HepG2 (cell line): ENCODE data around the gene ZNF544. TPM values are rescaled to one million over a fixed set of nuclear protein-coding genes. Genes with fewer than 3 reads are reported as not detected.

Experiments
- BRD4 ChIP-seq: sonication (generic); formaldehyde crosslinking; IDR thresholded peaks from 2 replicates; pipeline ENCODE4 v1.4.0; 2020; ENCODE audit warnings: missing genetic modification reagents
- CENPBD1 ChIP-seq: sonication (generic); formaldehyde crosslinking; IDR thresholded peaks from 2 replicates; pipeline ENCODE4 v1.8.0; 2022; ENCODE audit warnings: missing genetic modification reagents, low read depth, mild to moderate bottlenecking, borderline replicate concordance
- HHEX ChIP-seq: IDR thresholded peaks from 2 replicates; pipeline ENCODE4 v1.6.1; 2016; ENCODE audit warnings: control low read depth
- HOMEZ ChIP-seq: IDR thresholded peaks from 2 replicates; pipeline ENCODE4 v1.6.1; 2016; ENCODE audit warnings: low read depth
- IRF2 ChIP-seq: IDR thresholded peaks from 2 replicates; pipeline ENCODE4 v1.6.1; 2018; ENCODE audit warnings: missing genetic modification reagents, missing compliant biosample characterization
- JUND ChIP-seq: sonication (generic); formaldehyde crosslinking; IDR thresholded peaks from 2 replicates; pipeline ENCODE4 v1.8.0; 2022; ENCODE audit warnings: mild to moderate bottlenecking, missing genetic modification reagents
- KDM2A ChIP-seq: sonication (generic); formaldehyde crosslinking; IDR thresholded peaks from 2 replicates; pipeline ENCODE4 v1.4.0; 2020; ENCODE audit warnings: low read depth, missing genetic modification reagents, borderline replicate concordance
- KLF13 ChIP-seq: sonication (generic); formaldehyde crosslinking; IDR thresholded peaks from 2 replicates; pipeline ENCODE4 v1.4.0; 2020; ENCODE audit warnings: mild to moderate bottlenecking, missing genetic modification reagents
- MTF2 ChIP-seq: sonication (generic); formaldehyde crosslinking; IDR thresholded peaks from 2 replicates; pipeline ENCODE4 v1.5.0; 2020; ENCODE audit warnings: missing genetic modification reagents, borderline replicate concordance
- MXD3 ChIP-seq: IDR thresholded peaks from 2 replicates; pipeline ENCODE4 v1.6.1; 2016; ENCODE audit warnings: mild to moderate bottlenecking, missing biosample characterization, missing genetic modification reagents
- NFYB ChIP-seq: sonication (generic); formaldehyde crosslinking; IDR thresholded peaks from 2 replicates; pipeline ENCODE4 v1.4.0; 2020; ENCODE audit warnings: missing genetic modification reagents
- NR1H2 ChIP-seq: sonication (generic); formaldehyde crosslinking; IDR thresholded peaks from 2 replicates; pipeline ENCODE4 v1.8.1; 2022; ENCODE audit warnings: low read depth, missing genetic modification reagents, borderline replicate concordance
- PLSCR1 ChIP-seq: sonication (generic); formaldehyde crosslinking; IDR thresholded peaks from 2 replicates; pipeline ENCODE4 v1.5.0; 2020; ENCODE audit warnings: missing genetic modification reagents, mild to moderate bottlenecking, borderline replicate concordance
- REL ChIP-seq: sonication (generic); formaldehyde crosslinking; conservative IDR thresholded peaks from 2 replicates; pipeline ENCODE4 v1.8.0; 2022; ENCODE audit warnings: mild to moderate bottlenecking, missing genetic modification reagents, moderate library complexity
- TRAFD1 ChIP-seq: sonication (generic); formaldehyde crosslinking; IDR thresholded peaks from 2 replicates; pipeline ENCODE4 v1.5.1; 2020; ENCODE audit warnings: missing genetic modification reagents, mild to moderate bottlenecking, borderline replicate concordance
- ZBTB26 ChIP-seq: IDR thresholded peaks from 2 replicates; pipeline ENCODE4 v1.6.1; 2016; ENCODE audit warnings: missing compliant biosample characterization, missing genetic modification reagents, borderline replicate concordance
- ZBTB39 ChIP-seq: sonication (generic); formaldehyde crosslinking; IDR thresholded peaks from 2 replicates; pipeline ENCODE4 v1.5.0; 2020; ENCODE audit warnings: missing genetic modification reagents
- ZFP62 ChIP-seq: sonication (generic); formaldehyde crosslinking; IDR thresholded peaks from 2 replicates; pipeline ENCODE4 v1.4.0; 2020; ENCODE audit warnings: missing genetic modification reagents
- ZNF296 ChIP-seq: sonication (generic); formaldehyde crosslinking; conservative IDR thresholded peaks from 2 replicates; pipeline ENCODE4 v1.5.0; 2020; ENCODE audit warnings: mild to moderate bottlenecking, missing genetic modification reagents
- polyA plus RNA-seq, 8 experiments: library from polyadenylated mRNA; depleted of rRNA in 3 of 8; stranded (reverse) in 7 of 8; unstranded in 1 of 8; fragments of >200 nt; fragmentation: Illumina TruSeq in 4 of 8; extraction: Trizol in 4 of 8; gene quantifications; 2 replicates each; pipeline versions ENCODE4 v1.2.1 to v1.2.3, GENCODE V29; 2011 to 2016; ENCODE audit warnings: low read depth in 4 of 8, missing spikeins in 1 of 8, mixed read lengths in 1 of 8; ENCODE audit not compliant: insufficient read depth in 1 of 8
- total RNA-seq, 5 experiments: library from RNA; depleted of rRNA; stranded (reverse); fragments of >200 nt; fragmentation: Illumina TruSeq; extraction: Trizol; gene quantifications; 2 replicates each; pipeline ENCODE4 v1.2.3, GENCODE V29; 2016; ENCODE audit warnings: low read depth in 1 of 5

ZNF544 gene
- total and polyA plus RNA-seq, 2 of the 13 experiments (the other 11 are each of a cell fraction or from before 2014, with no cell fraction given) = 13.1 to 17.0 TPM

GRCh38 chr19:58278541-58279041 lies 49.9 kb downstream of the ZNF544 start, which contains the start of gene ZNF8 (continued):
- TF ChIP-seq ZBTB26 (CRISPR knock-in tag) (no peak), NFYB (CRISPR knock-in tag) (peak; percentile 99), NR1H2 (CRISPR knock-in tag) (no peak), PLSCR1 (CRISPR knock-in tag) (no peak), ZNF296 (no peak), HOMEZ (peak; percentile 61; the same call in 1 of the 2 replicates), MXD3 (CRISPR knock-in tag) (peak; percentile 69; the same call in 1 of the 2 replicates), MTF2 (CRISPR knock-in tag) (no peak), TRAFD1 (CRISPR knock-in tag) (no peak), KLF13 (CRISPR knock-in tag) (no peak), IRF2 (CRISPR knock-in tag) (peak; percentile 71; the same call in 1 of the 2 replicates), REL (CRISPR knock-in tag) (no peak), HHEX (CRISPR knock-in tag) (no peak), JUND (CRISPR knock-in tag) (no peak), ZFP62 (no peak), BRD4 (CRISPR knock-in tag) (no peak), ZBTB39 (no peak), CENPBD1 (CRISPR knock-in tag) (no peak), KDM2A (CRISPR knock-in tag) (peak; percentile 96; the same call in 1 of the 2 replicates)
